ENCODE data around the gene GPR55. TPM values are rescaled to one million over a fixed set of nuclear protein-coding genes. Genes with fewer than 3 reads are reported as not detected.

GPR55 gene
- total RNA-seq, 1 experiment from 2014 or later, result not detected

GRCh38 chr2:230872968-230873660 lies 51.9 kb downstream of the GPR55 start:
- Histone ChIP-seq H3K4me1 (ENCODE audit: control insufficient read depth in 1 of 2, insufficient read depth in 2 of 2, low read length in 2 of 2) (no peaks in the 10 kb centered on the region), H3K9me2 (ENCODE audit: insufficient read depth) (no peaks in the 10 kb centered on the region), H3K4me3 (replicated peaks in 1 of 2; ENCODE audit: low read depth in 1 of 2, low read length in 2 of 2) (no peak overlapping the region), H2AFZ (ENCODE audit: low read depth, low read length, poor library complexity, severe bottlenecking) (no peak overlapping the region), H3K9me3 (ENCODE audit: control insufficient read depth in 1 of 2, insufficient read depth in 1 of 2, low read depth in 1 of 2, low read length in 2 of 2) (no peaks in the 10 kb centered on the region), H3K79me2 (ENCODE audit: insufficient read depth, low read length) (no peaks in the 10 kb centered on the region), H3K9ac (ENCODE audit: low read length) (no peak overlapping the region), H3K27me3 (ENCODE audit: insufficient read depth, low read length) (no peaks in the 10 kb centered on the region), H3K4me2 (ENCODE audit: low read length) (no peak overlapping the region), H3K27ac (ENCODE audit: low read depth, low read length) (no peak overlapping the region), H3K36me3 (ENCODE audit: control insufficient read depth in 1 of 2, insufficient read depth in 2 of 2, low read length in 2 of 2) (peaks cover 7 to 12% of the 10 kb centered on the region in 2 experiments; a peak in 2 of 4 replicates), H4K20me1 (ENCODE audit: insufficient read depth) (no peaks in the 10 kb centered on the region)
- TF ChIP-seq, protein P1, sequence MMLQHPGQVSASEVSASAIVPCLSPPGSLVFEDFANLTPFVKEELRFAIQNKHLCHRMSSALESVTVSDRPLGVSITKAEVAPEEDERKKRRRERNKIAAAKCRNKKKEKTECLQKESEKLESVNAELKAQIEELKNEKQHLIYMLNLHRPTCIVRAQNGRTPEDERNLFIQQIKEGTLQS (IDR thresholded peaks at IDR 0.05), result no peak
- TF ChIP-seq, protein P2, sequence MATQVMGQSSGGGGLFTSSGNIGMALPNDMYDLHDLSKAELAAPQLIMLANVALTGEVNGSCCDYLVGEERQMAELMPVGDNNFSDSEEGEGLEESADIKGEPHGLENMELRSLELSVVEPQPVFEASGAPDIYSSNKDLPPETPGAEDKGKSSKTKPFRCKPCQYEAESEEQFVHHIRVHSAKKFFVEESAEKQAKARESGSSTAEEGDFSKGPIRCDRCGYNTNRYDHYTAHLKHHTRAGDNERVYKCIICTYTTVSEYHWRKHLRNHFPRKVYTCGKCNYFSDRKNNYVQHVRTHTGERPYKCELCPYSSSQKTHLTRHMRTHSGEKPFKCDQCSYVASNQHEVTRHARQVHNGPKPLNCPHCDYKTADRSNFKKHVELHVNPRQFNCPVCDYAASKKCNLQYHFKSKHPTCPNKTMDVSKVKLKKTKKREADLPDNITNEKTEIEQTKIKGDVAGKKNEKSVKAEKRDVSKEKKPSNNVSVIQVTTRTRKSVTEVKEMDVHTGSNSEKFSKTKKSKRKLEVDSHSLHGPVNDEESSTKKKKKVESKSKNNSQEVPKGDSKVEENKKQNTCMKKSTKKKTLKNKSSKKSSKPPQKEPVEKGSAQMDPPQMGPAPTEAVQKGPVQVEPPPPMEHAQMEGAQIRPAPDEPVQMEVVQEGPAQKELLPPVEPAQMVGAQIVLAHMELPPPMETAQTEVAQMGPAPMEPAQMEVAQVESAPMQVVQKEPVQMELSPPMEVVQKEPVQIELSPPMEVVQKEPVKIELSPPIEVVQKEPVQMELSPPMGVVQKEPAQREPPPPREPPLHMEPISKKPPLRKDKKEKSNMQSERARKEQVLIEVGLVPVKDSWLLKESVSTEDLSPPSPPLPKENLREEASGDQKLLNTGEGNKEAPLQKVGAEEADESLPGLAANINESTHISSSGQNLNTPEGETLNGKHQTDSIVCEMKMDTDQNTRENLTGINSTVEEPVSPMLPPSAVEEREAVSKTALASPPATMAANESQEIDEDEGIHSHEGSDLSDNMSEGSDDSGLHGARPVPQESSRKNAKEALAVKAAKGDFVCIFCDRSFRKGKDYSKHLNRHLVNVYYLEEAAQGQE (IDR thresholded peaks at IDR 0.05; ENCODE audit: low read depth), result no peak
- TF ChIP-seq CTCF (IDR thresholded peaks at IDR 0.05 in 2 of 3, conservative IDR thresholded peaks at IDR 0.05 in 1 of 3; ENCODE audit: borderline replicate concordance in 1 of 3, insufficient read depth in 1 of 3, low read depth in 2 of 3, low read length in 2 of 3) (no peak), SP1 (IDR thresholded peaks at IDR 0.05; ENCODE audit: low read depth) (no peak), EZH2 (IDR thresholded peaks at IDR 0.05) (no peak), CEBPB (IDR thresholded peaks at IDR 0.05; ENCODE audit: low read depth) (no peak), RAD21 (IDR thresholded peaks at IDR 0.05; ENCODE audit: low read depth) (no peak), FOSL1 (IDR thresholded peaks at IDR 0.05; ENCODE audit: low read depth) (no peak), EZH2phosphoT487 (IDR thresholded peaks at IDR 0.05; ENCODE audit: borderline replicate concordance) (no peak), YY1 (IDR thresholded peaks at IDR 0.05; ENCODE audit: extremely low read depth, insufficient replicate concordance, low read depth, low read length) (no peak), TCF7L2 (IDR thresholded peaks at IDR 0.05; ENCODE audit: borderline replicate concordance, extremely low read depth, insufficient read depth, insufficient read length) (no peak), CBX3 (IDR thresholded peaks at IDR 0.05; ENCODE audit: low read depth) (no peak), POLR2A (IDR thresholded peaks at IDR 0.05; ENCODE audit: borderline replicate concordance, extremely low read depth, insufficient read depth, insufficient read length) (no peak), SRF (IDR thresholded peaks at IDR 0.05; ENCODE audit: low read depth) (no peak), ELF1 (IDR thresholded peaks at IDR 0.05; ENCODE audit: borderline replicate concordance, low read depth) (no peak), ZFX (IDR thresholded peaks at IDR 0.05) (no peak), SIN3A (IDR thresholded peaks at IDR 0.05; ENCODE audit: low read depth) (no peak), EGR1 (IDR thresholded peaks at IDR 0.05; ENCODE audit: low read depth) (no peak)
- TF ChIP-seq, protein P3, sequence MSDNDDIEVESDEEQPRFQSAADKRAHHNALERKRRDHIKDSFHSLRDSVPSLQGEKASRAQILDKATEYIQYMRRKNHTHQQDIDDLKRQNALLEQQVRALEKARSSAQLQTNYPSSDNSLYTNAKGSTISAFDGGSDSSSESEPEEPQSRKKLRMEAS (IDR thresholded peaks at IDR 0.05), result no peak
- TF ChIP-seq, protein P4, sequence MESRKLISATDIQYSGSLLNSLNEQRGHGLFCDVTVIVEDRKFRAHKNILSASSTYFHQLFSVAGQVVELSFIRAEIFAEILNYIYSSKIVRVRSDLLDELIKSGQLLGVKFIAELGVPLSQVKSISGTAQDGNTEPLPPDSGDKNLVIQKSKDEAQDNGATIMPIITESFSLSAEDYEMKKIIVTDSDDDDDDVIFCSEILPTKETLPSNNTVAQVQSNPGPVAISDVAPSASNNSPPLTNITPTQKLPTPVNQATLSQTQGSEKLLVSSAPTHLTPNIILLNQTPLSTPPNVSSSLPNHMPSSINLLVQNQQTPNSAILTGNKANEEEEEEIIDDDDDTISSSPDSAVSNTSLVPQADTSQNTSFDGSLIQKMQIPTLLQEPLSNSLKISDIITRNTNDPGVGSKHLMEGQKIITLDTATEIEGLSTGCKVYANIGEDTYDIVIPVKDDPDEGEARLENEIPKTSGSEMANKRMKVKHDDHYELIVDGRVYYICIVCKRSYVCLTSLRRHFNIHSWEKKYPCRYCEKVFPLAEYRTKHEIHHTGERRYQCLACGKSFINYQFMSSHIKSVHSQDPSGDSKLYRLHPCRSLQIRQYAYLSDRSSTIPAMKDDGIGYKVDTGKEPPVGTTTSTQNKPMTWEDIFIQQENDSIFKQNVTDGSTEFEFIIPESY (IDR thresholded peaks at IDR 0.05; ENCODE audit: extremely low read depth, insufficient replicate concordance, low read length), result no peak
- no peak for ATAC-seq
- ChIA-PET POLR2A (no interaction called here), RAD21 (ENCODE audit: low non-redundant PET in 1 of 2, low total read pairs in 2 of 2, uncharacterized antibody in 2 of 2, unreplicated experiment in 2 of 2) (no interaction called here), CTCF (no interaction called here)
- intact Hi-C loops (cut with micrococcal nuclease), result no loop called here
- no TSS peak for BruUV-seq (replicated peaks)
- DNase-seq (ENCODE audit: low read depth, low spot score), result no peak

All from HCT116 (cell line).